ENCODE data around the gene TIMM17B. TPM values are rescaled to one million over a fixed set of nuclear protein-coding genes. Genes with fewer than 3 reads are reported as not detected.

Gene TIMM17B
- 63.1 and 65.6 TPM in 2 replicates for polyA plus RNA-seq

GRCh38 chrX:48897625-48898306 lies at the start of gene TIMM17B, which contains the start of gene PQBP1:
TIMM17B (minus strand) TSS chrX:48897768; CDS start chrX:48897749, 19 bp downstream.
PQBP1 (plus strand) TSS chrX:48897930; CDS start chrX:48898510, 580 bp downstream.

GRCh38 chrX:48918643-48919340 lies 21.2 kb upstream of the TIMM17B start, which contains the start of gene PIM2:
PIM2 (minus strand) TSS chrX:48919024; CDS start chrX:48918834, 190 bp downstream.

DNA sequence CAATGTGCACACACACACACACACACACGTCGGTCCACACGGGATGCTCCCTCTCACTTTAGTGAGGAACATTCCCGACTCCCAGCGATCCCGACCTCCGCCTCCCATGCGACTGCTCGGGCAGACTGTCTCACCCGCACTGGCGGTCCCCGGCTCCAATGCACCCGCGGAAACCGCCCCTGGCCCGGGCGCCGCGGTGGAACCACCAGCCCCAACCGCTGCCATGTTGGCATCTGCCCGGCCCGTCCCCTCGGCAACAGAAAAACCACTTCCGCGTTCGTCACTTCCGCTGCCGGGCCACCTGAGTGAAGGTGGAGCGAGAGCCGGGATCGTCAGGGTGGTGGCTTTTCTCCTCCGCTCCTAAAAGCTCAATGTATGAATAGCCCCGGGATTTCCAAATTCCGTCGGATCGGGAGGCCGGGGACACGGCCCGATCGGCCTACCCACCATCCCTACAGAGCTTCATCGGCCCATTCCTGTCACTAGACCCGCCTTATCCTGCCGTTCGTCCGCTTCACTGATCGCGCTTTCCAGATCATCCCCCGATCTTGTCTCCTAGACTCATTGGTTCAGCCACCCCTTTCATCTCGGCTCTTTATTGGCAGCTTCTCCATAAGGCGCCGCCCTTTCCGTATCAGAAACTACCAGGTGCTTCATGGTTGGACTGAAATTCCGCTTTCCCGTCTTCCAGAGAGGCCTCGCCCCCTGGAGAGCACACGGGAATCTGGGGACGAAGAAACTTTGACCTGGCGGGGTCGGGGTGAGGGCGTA lies 14.0 kb upstream of the TIMM17B start, which contains the start of gene SLC35A2:
SLC35A2 (minus strand) TSS at position 235 of the 771 bp plus-strand sequence; CDS start at position 225, 10 bp downstream.

Other genes starting within 250 kb of the TIMM17B start
- not detected in 2 replicates for gene WAS, start 214.0 kb downstream of the TIMM17B start, polyA plus RNA-seq
- 0.32 and 0.48 TPM in 2 replicates for gene SUV39H1, start 201.0 kb downstream of the TIMM17B start, polyA plus RNA-seq
- 3.0 TPM in 1 of 2 replicates, not detected in the other for gene GLOD5, start 136.0 kb downstream of the TIMM17B start, polyA plus RNA-seq
- not detected in 2 replicates for gene GATA1, start 111.2 kb downstream of the TIMM17B start, polyA plus RNA-seq
- gene HDAC6, start 95.7 kb downstream of the TIMM17B start, polyA plus RNA-seq: 18.2 and 20.9 TPM in 2 replicates
- gene ERAS, start 71.3 kb downstream of the TIMM17B start, polyA plus RNA-seq: not detected in 2 replicates
- gene PCSK1N, start 62.2 kb downstream of the TIMM17B start, polyA plus RNA-seq: 12.2 and 25.7 TPM in 2 replicates
- gene PQBP1, start 162 bp upstream of the TIMM17B start, polyA plus RNA-seq: 39.1 and 42.7 TPM in 2 replicates
- gene SLC35A2, start 13.9 kb upstream of the TIMM17B start, polyA plus RNA-seq: 9.6 and 16.3 TPM in 2 replicates
- 15.2 and 23.7 TPM in 2 replicates for gene PIM2, start 21.3 kb upstream of the TIMM17B start, polyA plus RNA-seq
- 4.4 and 6.2 TPM in 2 replicates for gene OTUD5, start 59.8 kb upstream of the TIMM17B start, polyA plus RNA-seq
- gene KCND1, start 74.1 kb upstream of the TIMM17B start, polyA plus RNA-seq: not detected in 2 replicates
- gene GRIPAP1, start 104.5 kb upstream of the TIMM17B start, polyA plus RNA-seq: 8.4 and 18.3 TPM in 2 replicates
- gene TFE3, start 145.6 kb upstream of the TIMM17B start, polyA plus RNA-seq: 4.2 and 5.9 TPM in 2 replicates
- 0.52 TPM in 1 of 2 replicates, not detected in the other for gene CCDC120, start 161.2 kb upstream of the TIMM17B start, polyA plus RNA-seq
- gene PRAF2, start 176.2 kb upstream of the TIMM17B start, polyA plus RNA-seq: 52.4 and 57.9 TPM in 2 replicates
- gene WDR45, start 182.1 kb upstream of the TIMM17B start, polyA plus RNA-seq: 32.3 and 43.3 TPM in 2 replicates
- gene GPKOW, start 226.0 kb upstream of the TIMM17B start, polyA plus RNA-seq: 13.2 and 14.6 TPM in 2 replicates